SK-N-SH (cell line): Measurements from ENCODE around the gene NUP62CL. TPM values are rescaled to one million over a fixed set of nuclear protein-coding genes. Genes with fewer than 3 reads are reported as not detected.

Experiments
- CTCF ChIA-PET: fragments of 300-600, 350-600 bp; formaldehyde crosslinking; extraction: SDS; loops from one replicate; lab custom pipeline; 2021; lab: Yijun Ruan, JAX
- POLR2A ChIA-PET: fragments of 350-600 bp; sonication (Branson Sonifier 250); formaldehyde crosslinking; extraction: SDS; loops from one replicate; lab custom pipeline; 2020; ENCODE audit warnings: antibody characterized with exemption, inconsistent platforms; lab: Yijun Ruan, JAX
- DNase-seq: peaks from one replicate; pipeline ENCODE4 v3.0.0; 2012
- H2AFZ ChIP-seq: fragments of 200-600 bp; sonication (generic); 2 replicates; pipeline ENCODE4 v1.8.1; 2016; ENCODE audit warnings: antibody characterized with exemption, mild to moderate bottlenecking, low read depth
- H3F3A ChIP-seq: fragments of 200-600 bp; sonication (generic); replicated peaks from 2 replicates; pipeline ENCODE3; 2016; ENCODE audit warnings: antibody characterized with exemption, mild to moderate bottlenecking; ENCODE audit not compliant: insufficient read depth
- H3K27ac ChIP-seq, 2 experiments: fragments of 200-500 bp in 1 of 2; fragments of 200-600 bp in 1 of 2; sonication (Bioruptor generic) in 1 of 2; sonication (generic), shearing (Covaris generic) in 1 of 2; 2 replicates each; pipeline versions ENCODE4 v1.5.1 to v1.6.1; 2014 to 2016; ENCODE audit warnings: low read depth in 2 of 2, inconsistent platforms in 1 of 2, low read length in 1 of 2, mild to moderate bottlenecking in 1 of 2, mixed read lengths in 1 of 2
- H3K27me3 ChIP-seq: fragments of 200-600 bp; sonication (generic), shearing (Covaris generic); 2 replicates; pipeline ENCODE4 v1.6.1; 2016; ENCODE audit warnings: mixed run types; ENCODE audit not compliant: insufficient read depth
- H3K36me3 ChIP-seq, 2 experiments: fragments of 200-500 bp in 1 of 2; fragments of 200-600 bp in 1 of 2; sonication (Bioruptor generic) in 1 of 2; sonication (generic) in 1 of 2; replicated peaks in 1 of 2; 2 replicates each; pipeline versions ENCODE3 to v1.5.1; 2014 to 2016; ENCODE audit warnings: low read length in 1 of 2, mild to moderate bottlenecking in 1 of 2; ENCODE audit not compliant: insufficient read depth in 2 of 2, control insufficient read depth in 1 of 2
- H3K4me1 ChIP-seq, 2 experiments: fragments of 200-500 bp in 1 of 2; fragments of 200-600 bp in 1 of 2; sonication (Bioruptor generic) in 1 of 2; sonication (generic), shearing (Covaris generic) in 1 of 2; 2 replicates each; pipeline versions ENCODE4 v1.5.1 to v1.6.1; 2014 to 2016; ENCODE audit warnings: low read depth in 1 of 2, low read length in 1 of 2, mixed run types in 1 of 2; ENCODE audit not compliant: insufficient read depth in 2 of 2, control insufficient read depth in 1 of 2
- H3K4me2 ChIP-seq: fragments of 200-600 bp; sonication (generic), shearing (Covaris generic); 2 replicates; pipeline ENCODE4 v1.6.1; 2017; ENCODE audit warnings: mixed run types
- H3K4me3 ChIP-seq, 2 experiments: fragments of 200-500 bp in 1 of 2; fragments of 200-600 bp in 1 of 2; sonication (Bioruptor generic) in 1 of 2; sonication (generic), shearing (Covaris generic) in 1 of 2; 2 replicates each; pipeline versions ENCODE4 v1.5.1 to v1.8.1; 2014 to 2016; ENCODE audit warnings: low read depth in 2 of 2, inconsistent platforms in 1 of 2, low read length in 1 of 2, mild to moderate bottlenecking in 1 of 2, mixed read lengths in 1 of 2, moderate library complexity in 1 of 2
- H3K79me2 ChIP-seq: fragments of 200-600 bp; sonication (generic); 2 replicates; pipeline ENCODE4 v1.8.1; 2017; ENCODE audit warnings: mild to moderate bottlenecking; ENCODE audit not compliant: insufficient read depth
- H3K9ac ChIP-seq: fragments of 200-600 bp; sonication (generic); 2 replicates; pipeline ENCODE4 v1.6.1; 2017; ENCODE audit warnings: mixed run types
- H3K9me2 ChIP-seq: fragments of 200-600 bp; sonication (generic); 2 replicates; pipeline ENCODE4 v1.6.1; 2017; ENCODE audit warnings: mixed run types
- H3K9me3 ChIP-seq: fragments of 200-600 bp; sonication (generic); 2 replicates; pipeline ENCODE4 v1.6.1; 2017; ENCODE audit warnings: mixed run types, mild to moderate bottlenecking, moderate library complexity
- H4K20me1 ChIP-seq: fragments of 200-600 bp; sonication (generic); 2 replicates; pipeline ENCODE4 v1.6.1; 2017; ENCODE audit warnings: mild to moderate bottlenecking, mixed run types; ENCODE audit not compliant: insufficient read depth
- CHD2 ChIP-seq: fragments of 150-350 bp; IDR thresholded peaks from 2 replicates; pipeline ENCODE4 v1.6.1; 2018; ENCODE audit warnings: low read length; ENCODE audit not compliant: partially characterized antibody
- EZH2phosphoT487 ChIP-seq: fragments of 200-600 bp; sonication (generic); IDR thresholded peaks from 2 replicates; pipeline ENCODE4 v1.6.1; 2017; ENCODE audit warnings: low read depth, mixed run types, mild to moderate bottlenecking, antibody characterized with exemption, moderate library complexity, borderline replicate concordance
- FOXJ3 ChIP-seq: sonication (generic); formaldehyde crosslinking; IDR thresholded peaks from 2 replicates; pipeline ENCODE4 v1.5.1; 2020; ENCODE audit warnings: mild to moderate bottlenecking, missing genetic modification reagents
- GATA2 ChIP-seq: sonication (generic); formaldehyde crosslinking; IDR thresholded peaks from 2 replicates; pipeline ENCODE4 v1.5.0; 2020; ENCODE audit warnings: mild to moderate bottlenecking, missing genetic modification reagents
- JUND ChIP-seq: IDR thresholded peaks from 2 replicates; pipeline ENCODE4 v1.4.0; 2012
- MAX ChIP-seq: IDR thresholded peaks from 2 replicates; pipeline ENCODE4 v1.4.0; 2012; ENCODE audit warnings: low read depth
- POLR2AphosphoS5 ChIP-seq: IDR thresholded peaks from 2 replicates; pipeline ENCODE4 v1.6.1; 2012; ENCODE audit warnings: low read depth, low read length
- RCOR1 ChIP-seq: fragments of 150-350 bp; IDR thresholded peaks from 2 replicates; pipeline ENCODE4 v1.6.1; 2017; ENCODE audit warnings: antibody characterized with exemption, low read length
- RFX5 ChIP-seq: IDR thresholded peaks from 2 replicates; pipeline ENCODE4 v1.6.1; 2012; ENCODE audit warnings: mild to moderate bottlenecking, improper control_type of control experiment, low read length
- RXRA ChIP-seq: IDR thresholded peaks from 2 replicates; pipeline ENCODE4 v1.4.0; 2012; ENCODE audit warnings: low read depth, mild to moderate bottlenecking, borderline replicate concordance
- SIN3A ChIP-seq: IDR thresholded peaks from 2 replicates; pipeline ENCODE4 v1.6.1; 2012; ENCODE audit warnings: low read depth, mild to moderate bottlenecking, low read length, moderate library complexity, borderline replicate concordance
- TAF1 ChIP-seq: IDR thresholded peaks from 2 replicates; pipeline ENCODE4 v1.6.1; 2012; ENCODE audit warnings: low read depth, mild to moderate bottlenecking, low read length, moderate library complexity, borderline replicate concordance
- TEAD4 ChIP-seq: IDR thresholded peaks from 2 replicates; pipeline ENCODE4 v1.4.0; 2012; ENCODE audit warnings: mild to moderate bottlenecking, borderline replicate concordance; ENCODE audit not compliant: insufficient read depth
- YY1 ChIP-seq: IDR thresholded peaks from 2 replicates; pipeline ENCODE4 v1.4.0; 2012; ENCODE audit warnings: low read depth, mild to moderate bottlenecking
- WGBS: methylation state at CpG from one replicate; pipeline ENCODE4 v1.1.6; 2017; ENCODE audit warnings: low lambda C conversion rate; 5-methylcytosine and 5-hydroxymethylcytosine counted together
- polyA plus RNA-seq, 3 experiments: library from polyadenylated mRNA; depleted of rRNA; stranded (reverse); fragments of >200 nt; gene quantifications; 2 replicates each; pipeline ENCODE4 v1.2.3, GENCODE V29; 2012
- TF ChIP-seq, protein P1 (sequence below): fragments of 150-350 bp; IDR thresholded peaks from 2 replicates; pipeline ENCODE4 v1.6.1; 2017; ENCODE audit warnings: antibody characterized with exemption, low read length, low read depth, borderline replicate concordance
- TF ChIP-seq, protein P2 (sequence below): IDR thresholded peaks from 2 replicates; pipeline ENCODE4 v1.4.0; 2012; ENCODE audit warnings: low read depth, borderline replicate concordance
- TF ChIP-seq, protein P3 (sequence below): fragments of 150-350 bp; IDR thresholded peaks from 2 replicates; pipeline ENCODE4 v1.6.1; 2016; ENCODE audit warnings: mild to moderate bottlenecking, low read depth, low read length

The NUP62CL gene
- polyA plus RNA-seq, 1 of the 3 experiments (the other 2 are of a cell fraction), result 3.3 TPM

DNA sequence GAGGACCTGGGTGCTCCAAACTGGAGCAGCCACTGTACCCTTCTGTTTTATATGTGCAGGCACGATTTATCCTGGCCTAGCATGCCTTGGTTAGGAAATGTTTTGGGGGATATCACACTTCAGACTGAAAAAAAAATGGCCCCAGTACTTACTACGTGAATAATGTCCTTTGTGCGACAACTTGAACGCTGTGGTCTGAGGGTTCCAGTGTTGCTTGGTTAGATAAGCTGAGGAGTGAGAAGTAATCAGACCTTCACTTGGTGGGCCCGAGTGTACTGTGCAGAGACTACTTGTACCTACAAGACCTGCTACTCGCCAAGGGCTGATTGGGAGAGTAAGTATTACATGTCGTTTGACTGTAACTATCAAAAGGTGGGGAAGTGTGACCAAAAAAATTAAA, 856 bp upstream of the NUP62CL start:
- Histone ChIP-seq H3K4me3 (no peak overlapping the region), H3K4me2 (no peak overlapping the region), H3K4me1 (no peaks in the 10 kb centered on the region), H3K9ac (no peak overlapping the region), H3K27me3 (peaks cover 11% of the 10 kb centered on the region; the same call in 1 of the 2 replicates), H3K9me3 (no peaks in the 10 kb centered on the region), H3K36me3 (no peaks in the 10 kb centered on the region), H3K79me2 (no peaks in the 10 kb centered on the region), H4K20me1 (no peaks in the 10 kb centered on the region), H2AFZ (0 out of 2 replicates have a peak overlapping the region, but pooled peaks have one; percentile 29), H3K9me2 (no peaks in the 10 kb centered on the region), H3K27ac (no peak overlapping the region), H3F3A (no peaks in the 10 kb centered on the region)
- POLR2A ChIA-PET, result no interaction called here
- no peak for DNase-seq
- WGBS, result 65% methylated on average over 7 of the region's 7 CpGs
- CTCF ChIA-PET, result no interaction called here
- no peak for TF ChIP-seq SIN3A
- TF ChIP-seq, protein P1, sequence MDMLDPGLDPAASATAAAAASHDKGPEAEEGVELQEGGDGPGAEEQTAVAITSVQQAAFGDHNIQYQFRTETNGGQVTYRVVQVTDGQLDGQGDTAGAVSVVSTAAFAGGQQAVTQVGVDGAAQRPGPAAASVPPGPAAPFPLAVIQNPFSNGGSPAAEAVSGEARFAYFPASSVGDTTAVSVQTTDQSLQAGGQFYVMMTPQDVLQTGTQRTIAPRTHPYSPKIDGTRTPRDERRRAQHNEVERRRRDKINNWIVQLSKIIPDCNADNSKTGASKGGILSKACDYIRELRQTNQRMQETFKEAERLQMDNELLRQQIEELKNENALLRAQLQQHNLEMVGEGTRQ, result no peak
- no peak for TF ChIP-seq JUND
- TF ChIP-seq RXRA, result no peak
- no peak for TF ChIP-seq POLR2AphosphoS5

DNA sequence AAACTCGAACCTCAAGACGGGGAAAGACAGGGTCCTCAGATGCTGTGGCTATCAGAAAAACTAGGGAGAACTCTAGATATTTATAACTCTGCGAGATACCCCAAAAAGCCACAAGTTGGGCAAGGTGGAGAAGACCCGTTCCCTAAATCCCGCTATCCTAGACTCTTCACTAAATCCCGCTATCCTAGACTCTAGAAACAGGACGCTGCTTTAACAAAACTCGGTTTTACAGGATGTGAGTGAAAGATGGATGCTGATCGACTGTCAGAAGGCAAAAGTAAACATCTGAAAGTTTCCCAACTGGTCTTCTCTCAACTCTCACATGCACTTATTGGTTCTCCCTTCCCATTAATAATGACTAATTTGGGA, 448 bp upstream of the NUP62CL start:
- no peaks in the 10 kb centered on the region for H4K20me1 ChIP-seq
- no peak overlapping the region for H3K27ac ChIP-seq
- TF ChIP-seq GATA2 (CRISPR knock-in tag) (no peak), TEAD4 (no peak), RFX5 (no peak), RCOR1 (no peak)
- TF ChIP-seq, all 33 proteins: peak for 0
- Histone ChIP-seq H2AFZ (0 out of 2 replicates have a peak overlapping the region, but pooled peaks have one; percentile 29), H3K36me3 (no peaks in the 10 kb centered on the region), H3F3A (no peaks in the 10 kb centered on the region), H3K4me3 (peak overlapping the region; percentile 55 to 62; a peak in 2 of 4 replicates), H3K9me3 (no peaks in the 10 kb centered on the region), H3K9ac (no peak overlapping the region), H3K9me2 (no peaks in the 10 kb centered on the region), H3K4me2 (peak overlapping the region; percentile 74), H3K4me1 (no peaks in the 10 kb centered on the region), H3K79me2 (no peaks in the 10 kb centered on the region), H3K27me3 (peaks cover 11% of the 10 kb centered on the region; the same call in 1 of the 2 replicates)
- POLR2A ChIA-PET, result no interaction called here
- WGBS, result 39% methylated on average over 9 of the region's 9 CpGs
- DNase-seq, result no peak
- CTCF ChIA-PET, result no interaction called here

GRCh38 chrX:107204068-107204605, 2.1 kb downstream of the NUP62CL start:
- 47% methylated on average over 6 of the region's 6 CpGs for WGBS
- Histone ChIP-seq H3K9ac (no peak overlapping the region), H3K9me3 (no peaks in the 10 kb centered on the region), H3K4me3 (no peak overlapping the region), H3K9me2 (no peaks in the 10 kb centered on the region), H3K27ac (no peak overlapping the region), H4K20me1 (no peaks in the 10 kb centered on the region), H3K36me3 (no peaks in the 10 kb centered on the region), H3K79me2 (no peaks in the 10 kb centered on the region), H3K4me1 (no peaks in the 10 kb centered on the region), H3K27me3 (peaks cover 11% of the 10 kb centered on the region; the same call in 1 of the 2 replicates), H3F3A (no peaks in the 10 kb centered on the region), H3K4me2 (no peak overlapping the region), H2AFZ (no peak overlapping the region)
- POLR2A ChIA-PET, result no interaction called here
- TF ChIP-seq FOXJ3 (CRISPR knock-in tag) (no peak), TAF1 (no peak), CHD2 (no peak), RCOR1 (no peak), MAX (no peak), EZH2phosphoT487 (no peak), YY1 (no peak), RFX5 (no peak)
- TF ChIP-seq, protein P2, sequence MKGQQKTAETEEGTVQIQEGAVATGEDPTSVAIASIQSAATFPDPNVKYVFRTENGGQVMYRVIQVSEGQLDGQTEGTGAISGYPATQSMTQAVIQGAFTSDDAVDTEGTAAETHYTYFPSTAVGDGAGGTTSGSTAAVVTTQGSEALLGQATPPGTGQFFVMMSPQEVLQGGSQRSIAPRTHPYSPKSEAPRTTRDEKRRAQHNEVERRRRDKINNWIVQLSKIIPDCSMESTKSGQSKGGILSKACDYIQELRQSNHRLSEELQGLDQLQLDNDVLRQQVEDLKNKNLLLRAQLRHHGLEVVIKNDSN, result no peak
- TF ChIP-seq, protein P3, sequence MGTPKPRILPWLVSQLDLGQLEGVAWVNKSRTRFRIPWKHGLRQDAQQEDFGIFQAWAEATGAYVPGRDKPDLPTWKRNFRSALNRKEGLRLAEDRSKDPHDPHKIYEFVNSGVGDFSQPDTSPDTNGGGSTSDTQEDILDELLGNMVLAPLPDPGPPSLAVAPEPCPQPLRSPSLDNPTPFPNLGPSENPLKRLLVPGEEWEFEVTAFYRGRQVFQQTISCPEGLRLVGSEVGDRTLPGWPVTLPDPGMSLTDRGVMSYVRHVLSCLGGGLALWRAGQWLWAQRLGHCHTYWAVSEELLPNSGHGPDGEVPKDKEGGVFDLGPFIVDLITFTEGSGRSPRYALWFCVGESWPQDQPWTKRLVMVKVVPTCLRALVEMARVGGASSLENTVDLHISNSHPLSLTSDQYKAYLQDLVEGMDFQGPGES, result no peak
- DNase-seq, result no peak
- CTCF ChIA-PET, result interaction anchor here (1.0 kb wide), 1 partner anchor 474 kb away, joined by 4 read pairs; no protein-coding TSS in a partner anchor
